GM19397 (cell line): Measurements from ENCODE around the gene MMADHC.

Experiments
- ATAC-seq: cut with Tn5 transposase; IDR thresholded peaks from one replicate; pipeline ENCODE4 v1.9.1; 2021; ENCODE audit warnings: mild to moderate bottlenecking, moderate library complexity; ENCODE audit not compliant: unreplicated experiment

MMADHC gene

GRCh38 chr2:149587220-149587949 lies at the start of gene MMADHC:
TSS of gene MMADHC (minus strand) at chr2:149587775. CDS start at chr2:149587097, 678 bp downstream.
- ATAC-seq, result peak; percentile 98

- no peak for ATAC-seq
Observed at GRCh38 chr2:149634103-149634502, 46.5 kb upstream of the MMADHC start.

DNA sequence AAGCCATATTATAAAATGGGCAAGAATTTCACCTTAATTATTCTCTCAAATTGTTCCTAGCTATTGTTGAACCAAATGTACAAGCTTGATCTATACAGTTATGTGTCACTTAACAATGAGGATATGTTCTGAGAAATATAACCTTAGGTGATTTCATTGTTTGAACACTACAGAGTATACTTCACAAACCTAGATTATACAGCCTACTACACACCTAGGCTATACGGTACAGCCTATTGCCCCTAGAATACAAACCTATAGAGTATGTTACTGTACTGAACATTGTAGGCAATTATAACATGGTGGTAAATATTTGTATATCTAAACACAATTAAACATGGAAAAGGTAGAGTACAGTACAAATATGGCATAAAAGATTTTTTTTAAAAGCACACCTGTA lies 42.9 kb upstream of the MMADHC start:
- ATAC-seq, result no peak

DNA sequence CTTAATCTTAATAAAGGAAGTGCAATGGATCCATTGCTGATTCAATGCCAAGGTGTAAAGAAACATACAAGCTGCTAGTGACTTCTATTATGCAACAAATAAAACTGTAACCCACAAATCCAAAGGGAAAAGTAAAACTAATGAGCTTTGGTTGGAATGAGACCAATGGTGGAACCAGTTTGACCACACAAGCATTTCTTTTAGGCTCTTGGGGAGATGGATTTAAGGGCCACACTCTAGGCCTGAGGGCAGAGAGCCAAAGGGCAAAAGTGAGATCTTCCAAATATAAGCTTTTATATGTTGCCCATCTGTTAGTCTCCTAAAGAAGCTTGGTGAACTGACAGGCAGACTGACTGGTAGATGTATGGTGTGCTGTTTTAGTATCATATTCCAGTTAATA lies 41.5 kb upstream of the MMADHC start:
- no peak for ATAC-seq

- ATAC-seq, result no peak
Observed at GRCh38 chr2:149627111-149627801, 39.7 kb upstream of the MMADHC start.

DNA sequence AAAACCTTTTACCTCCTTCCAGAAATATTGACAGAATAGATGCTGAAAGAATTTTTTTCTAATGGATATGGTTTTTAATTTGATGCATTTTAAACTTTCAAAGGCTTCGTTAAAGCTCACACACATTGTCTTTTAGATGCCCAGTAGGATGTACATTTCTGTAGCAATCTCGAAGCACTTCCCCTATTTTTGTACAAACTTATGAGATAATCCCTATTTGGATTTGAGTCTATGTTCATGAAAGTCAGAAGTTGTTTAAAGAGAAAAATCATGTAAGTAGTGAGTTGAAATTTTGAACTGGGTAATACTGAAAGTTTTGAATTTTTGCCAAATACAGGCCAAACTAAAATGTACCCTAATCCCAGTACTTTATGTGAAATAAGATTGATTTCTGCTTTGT lies 38.1 kb upstream of the MMADHC start:
- ATAC-seq, result no peak

DNA sequence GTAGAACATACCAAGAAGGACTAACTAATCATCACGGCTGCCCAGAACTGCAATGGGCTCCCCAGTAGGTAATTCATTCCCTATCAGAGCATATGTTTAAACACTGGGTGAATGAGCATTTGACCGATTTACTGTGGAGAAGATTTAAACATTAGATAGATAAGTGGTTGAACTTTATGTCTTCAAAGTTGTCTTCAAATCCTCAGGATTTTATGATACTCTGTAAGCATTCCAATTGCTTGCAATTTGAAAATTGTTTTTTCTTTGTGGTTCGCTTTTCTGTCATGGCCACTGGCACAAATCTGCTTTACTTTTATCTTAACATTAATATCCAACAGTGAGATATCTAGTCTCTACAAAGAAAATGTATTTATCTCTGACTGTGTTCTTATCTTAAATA lies 37.7 kb upstream of the MMADHC start:
- ATAC-seq, result no peak

DNA sequence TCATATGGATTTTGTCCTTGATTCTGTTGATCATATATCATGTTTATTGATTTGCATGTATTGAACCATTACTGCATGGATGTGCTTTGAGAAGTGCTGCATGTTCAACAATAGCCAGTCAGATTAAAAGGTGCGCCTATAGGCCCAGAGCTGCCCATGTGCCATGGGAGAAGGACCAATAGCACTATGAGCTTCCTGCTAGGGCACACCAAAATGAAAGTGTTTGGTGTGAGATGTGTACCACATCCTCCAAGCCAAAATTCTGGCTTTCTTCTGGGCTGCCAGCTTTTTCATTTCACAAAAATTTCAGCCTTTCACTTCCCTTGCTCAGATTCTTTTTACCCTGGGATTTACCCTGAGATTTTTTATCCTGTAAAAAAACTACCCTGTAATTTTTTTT lies 34.8 kb upstream of the MMADHC start:
- no peak for ATAC-seq

- ATAC-seq, result no peak
Observed at GRCh38 chr2:149617476-149617875, 29.9 kb upstream of the MMADHC start.

- no peak for ATAC-seq
Observed at GRCh38 chr2:149616681-149617456, 29.3 kb upstream of the MMADHC start.

DNA sequence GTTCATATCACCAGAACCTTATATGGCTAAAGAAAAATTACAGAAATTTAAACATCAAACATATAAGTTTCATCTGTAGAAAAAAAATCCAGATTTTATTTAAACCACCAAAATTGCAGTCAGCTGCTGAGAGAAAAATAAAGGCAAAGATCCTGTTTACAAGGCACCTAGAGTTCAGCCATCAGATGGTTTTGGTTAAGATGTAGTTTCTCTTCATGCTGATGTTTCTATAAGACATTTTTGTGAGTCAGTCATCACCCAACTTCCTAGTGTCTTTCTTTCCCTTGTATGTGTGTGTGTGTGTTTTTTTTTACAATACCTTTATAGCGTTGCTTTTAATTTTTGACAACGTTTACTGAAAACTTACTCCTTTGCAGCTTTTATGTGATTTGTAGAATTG lies 26.1 kb upstream of the MMADHC start:
- no peak for ATAC-seq

DNA sequence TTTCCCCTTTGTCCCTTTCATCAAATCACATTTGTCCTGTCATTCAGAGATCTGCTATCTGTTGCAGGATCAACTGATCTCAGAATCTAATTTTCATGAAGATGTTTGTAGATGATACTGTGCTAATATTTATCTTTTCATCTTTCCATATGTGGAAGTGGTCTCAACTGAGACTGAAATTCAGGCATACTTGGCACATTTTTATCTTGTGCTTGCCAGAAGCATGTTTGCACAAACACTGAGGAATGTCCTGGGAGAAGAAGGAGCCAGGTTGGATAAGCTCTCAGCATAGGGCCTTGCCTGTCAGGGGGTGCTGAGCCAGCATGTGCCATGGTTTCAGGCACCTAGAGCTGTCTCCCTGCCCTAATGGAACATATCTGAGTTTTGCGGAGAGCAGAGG lies 24.5 kb upstream of the MMADHC start:
- no peak for ATAC-seq

- no peak for ATAC-seq
Observed at GRCh38 chr2:149611100-149611820, 23.7 kb upstream of the MMADHC start.

DNA sequence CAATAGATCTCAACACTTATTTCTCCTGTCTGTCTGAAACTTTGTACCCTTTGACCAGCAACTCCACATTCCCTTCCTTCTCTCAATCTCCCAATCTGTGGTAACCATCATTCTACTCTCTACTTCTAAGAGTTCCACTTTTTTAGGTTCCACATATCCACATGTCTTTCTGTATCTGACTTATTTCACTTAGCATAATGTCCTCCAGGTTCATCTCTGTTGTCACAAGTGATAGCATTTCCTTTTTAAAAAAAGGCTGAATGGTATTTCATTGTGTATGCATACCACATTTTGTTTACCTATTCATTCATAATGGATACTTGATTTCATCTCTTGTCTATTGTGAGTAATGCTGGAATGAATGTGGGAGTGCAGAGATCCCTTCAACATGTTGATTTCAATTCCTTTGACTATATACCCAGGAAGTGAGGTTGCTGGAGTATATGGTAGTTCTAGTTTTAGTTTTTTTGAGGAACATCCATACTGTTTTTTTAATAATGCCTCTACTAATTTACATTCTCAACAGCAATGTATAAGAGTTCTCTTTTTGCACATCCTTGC lies 18.8 kb upstream of the MMADHC start:
- no peak for ATAC-seq

- ATAC-seq, result no peak
Observed at GRCh38 chr2:149603248-149603647, 15.7 kb upstream of the MMADHC start.

GRCh38 chr2:149601141-149601796 lies 13.7 kb upstream of the MMADHC start:
- no peak for ATAC-seq

- ATAC-seq, result peak; percentile 97
Observed at GRCh38 chr2:149597668-149598326, 10.2 kb upstream of the MMADHC start.

DNA sequence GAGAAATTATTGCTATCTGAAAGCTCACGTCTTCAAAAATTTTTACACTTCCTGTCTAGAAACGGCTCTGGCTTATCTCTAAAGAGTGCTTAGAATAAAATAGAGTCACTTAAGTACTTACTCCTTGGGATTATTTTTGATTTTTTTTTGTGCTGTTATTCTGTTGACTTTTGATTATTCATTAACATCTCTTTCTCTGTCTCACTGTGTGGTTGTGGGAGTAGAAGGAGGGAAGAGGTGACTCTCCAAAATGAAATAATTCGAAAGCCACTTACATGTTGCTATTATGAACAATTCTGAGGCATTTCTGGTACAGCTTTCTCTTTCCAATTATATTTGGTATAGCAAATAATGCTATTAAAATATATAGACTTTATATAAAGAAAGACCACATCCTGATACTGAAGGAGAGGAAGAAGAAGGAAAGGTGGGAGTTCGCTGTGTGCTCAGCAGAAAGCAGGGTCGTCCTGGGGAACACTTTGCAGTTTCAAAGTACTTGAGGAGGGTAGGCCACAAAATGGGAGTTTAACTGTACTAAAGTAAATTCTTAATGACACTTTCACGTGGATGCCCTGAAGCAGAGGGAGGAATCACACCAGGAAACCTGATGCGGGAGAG lies 9.6 kb upstream of the MMADHC start:
- ATAC-seq, result peak; percentile 3

DNA sequence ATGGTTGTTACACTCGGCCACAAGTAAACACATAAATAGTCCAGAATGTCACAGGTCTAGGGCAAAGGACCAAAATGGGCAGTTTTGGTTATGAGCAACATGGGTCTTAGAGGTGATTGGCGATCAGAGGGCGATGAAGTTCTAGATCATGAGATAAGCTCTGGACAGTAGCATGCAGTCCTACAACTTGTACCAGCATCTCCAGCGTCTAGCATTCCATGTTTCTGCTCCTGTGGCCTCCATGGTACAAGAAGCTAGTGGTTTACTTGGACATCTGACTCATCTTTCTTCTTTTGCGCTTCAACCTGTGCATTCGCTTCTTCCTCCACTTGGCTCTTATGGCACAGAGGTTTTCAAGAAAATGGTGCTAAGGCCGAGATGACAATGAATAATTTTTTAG lies 8.9 kb upstream of the MMADHC start:
- ATAC-seq, result no peak
